Body of pancreas (tissue), 4 donors: ENCODE measurements around the gene BEST1. TPM values are rescaled to one million over a fixed set of nuclear protein-coding genes. Genes with fewer than 3 reads are reported as not detected.

Experiments
- ATAC-seq: fragments of 150-250 bp; one replicate; pipeline ENCODE4 v1.9.1; 2016
- DNase-seq, 4 donors: peaks; one replicate each; pipeline ENCODE4 v3.0.0-alpha.2; 2019
- H3K27ac ChIP-seq, 4 donors: fragments of 200-600 bp; sonication (generic); 1 replicate in 3 of 4; 2 replicates in 1 of 4; pipeline versions ENCODE4 v1.5.1 to v1.6.1; 2016 to 2019; ENCODE audit warnings: mild to moderate bottlenecking in 1 of 4, mixed read lengths in 1 of 4, moderate library complexity in 1 of 4
- H3K27me3 ChIP-seq, 2 donors: fragments of 200-600 bp; sonication (generic); one replicate each; pipeline ENCODE4 v1.6.0; 2016; ENCODE audit warnings: mild to moderate bottlenecking in 1 of 2
- H3K36me3 ChIP-seq, 2 donors: fragments of 200-600 bp; sonication (generic); replicated peaks in 1 of 2; 2 replicates each; pipeline ENCODE4 v1.5.1; 2016; ENCODE audit warnings: low read depth in 2 of 2; ENCODE audit not compliant: insufficient read depth in 1 of 2
- H3K4me1 ChIP-seq: fragments of 200-600 bp; sonication (generic); one replicate; pipeline ENCODE4 v1.6.0; 2016
- H3K4me3 ChIP-seq, 2 donors: fragments of 200-600 bp; sonication (generic); 1 replicate in 1 of 2; 2 replicates in 1 of 2; pipeline ENCODE4 v1.5.1; 2016 to 2019
- H3K9me3 ChIP-seq, 3 donors: fragments of 200-600 bp; sonication (generic); 1 replicate in 2 of 3; 2 replicates in 1 of 3; pipeline ENCODE4 v1.5.1; 2016
- CTCF ChIP-seq, 7 experiments: fragments of 450-650 bp in 4 of 7; fragments of 200-600 bp in 3 of 7; sonication (generic) in 3 of 7; IDR thresholded peaks; one replicate each; pipeline ENCODE4 v1.5.1; 2016 to 2019; ENCODE audit warnings: antibody characterized with exemption in 7 of 7
- POLR2A ChIP-seq, 3 donors: fragments of 450-650 bp; IDR thresholded peaks; one replicate each; pipeline ENCODE4 v1.6.1; 2016; ENCODE audit warnings: antibody characterized with exemption in 3 of 3, mild to moderate bottlenecking in 2 of 3
- WGBS, 2 donors: methylation state at CpG; one replicate each; pipeline ENCODE4 v1.1.5; 2017; 5-methylcytosine and 5-hydroxymethylcytosine counted together
- intact Hi-C: fragments of 100-400 bp; cut with DNase I; formaldehyde crosslinking; loops from one replicate; pipeline ENCODE4 v1.15.1; 2023
- total RNA-seq, 2 donors: library from RNA; depleted of rRNA; stranded (reverse); fragments of >200 nt; gene quantifications; one replicate each; pipeline ENCODE4 v1.1.0, GENCODE V29; 2016

The BEST1 gene
- total RNA-seq, 2 donors from 2014 or later: 1.6 to 2.6 TPM

- peak overlapping the region; percentile 96 to 99 (median 98) for H3K27ac ChIP-seq
- H3K4me3 ChIP-seq: peak overlapping the region in 1 of 2 donors; percentile 30
- H3K36me3 ChIP-seq: no peaks in the 10 kb centered on the region
- DNase-seq (no peak), ATAC-seq (no peak)
- peaks cover 91% of the 10 kb centered on the region for H3K4me1 ChIP-seq
- no peaks in the 10 kb centered on the region for H3K9me3 ChIP-seq
- TF ChIP-seq CTCF (IDR thresholded peaks at IDR 0.05) (peak in 1 of 7 experiments; percentile 29), POLR2A (IDR thresholded peaks at IDR 0.05) (no peak)
- WGBS, 2 donors: 34 to 40% methylated on average over 6 to 8 of the region's 8 CpGs
- intact Hi-C loops: no loop called here
- H3K27me3 ChIP-seq: no peaks in the 10 kb centered on the region
Measured at GRCh38 chr11:61976420-61976800, 26.3 kb downstream of the BEST1 start.

- Histone ChIP-seq H3K4me1 (peaks cover 91% of the 10 kb centered on the region), H3K27ac (peak overlapping the region; percentile 96 to 99 (median 98)), H3K36me3 (no peaks in the 10 kb centered on the region), H3K27me3 (no peaks in the 10 kb centered on the region), H3K9me3 (no peaks in the 10 kb centered on the region), H3K4me3 (peak overlapping the region in 1 of 2 donors; percentile 30)
- intact Hi-C loops: no loop called here
- 19 to 31% methylated on average over 3 to 7 of the region's 7 CpGs for WGBS, 2 donors
- DNase-seq (no peak), ATAC-seq (no peak)
- TF ChIP-seq CTCF (IDR thresholded peaks at IDR 0.05) (no peak), POLR2A (IDR thresholded peaks at IDR 0.05) (no peak)
Measured at GRCh38 chr11:61976813-61977475, 26.8 kb downstream of the BEST1 start.

- no peak overlapping the region for H3K4me3 ChIP-seq
- no peaks in the 10 kb centered on the region for H3K9me3 ChIP-seq
- DNase-seq: peak in 2 of 4 donors; percentile 28 to 46
- no peaks in the 10 kb centered on the region for H3K36me3 ChIP-seq
- TF ChIP-seq POLR2A (IDR thresholded peaks at IDR 0.05): peak in 1 of 3 donors; percentile 16
- TF ChIP-seq CTCF (IDR thresholded peaks at IDR 0.05): no peak
- ATAC-seq: peak; percentile 33
- H3K27ac ChIP-seq: peak overlapping the region; percentile 78 to 99 (median 98)
- H3K27me3 ChIP-seq: no peaks in the 10 kb centered on the region
- intact Hi-C loops: no loop called here
- H3K4me1 ChIP-seq: peaks cover 91% of the 10 kb centered on the region
- WGBS, 2 donors: 45 to 52% methylated on average over 14 to 17 of the region's 17 CpGs
Measured at GRCh38 chr11:61978703-61979661, 28.8 kb downstream of the BEST1 start.

- H3K4me3 ChIP-seq: no peak overlapping the region
- H3K36me3 ChIP-seq: no peaks in the 10 kb centered on the region
- intact Hi-C loops: no loop called here
- peak overlapping the region in 1 of 4 donors; percentile 56 for H3K27ac ChIP-seq
- H3K9me3 ChIP-seq: no peaks in the 10 kb centered on the region
- WGBS, 2 donors: 55 to 75% methylated on average over 8 to 10 of the region's 10 CpGs
- no peak for ATAC-seq
- peak in 1 of 4 donors; percentile 12 for DNase-seq
- H3K4me1 ChIP-seq: peaks cover 88% of the 10 kb centered on the region
- TF ChIP-seq POLR2A (IDR thresholded peaks at IDR 0.05) (no peak), CTCF (IDR thresholded peaks at IDR 0.05) (no peak)
- no peaks in the 10 kb centered on the region for H3K27me3 ChIP-seq
Measured at GRCh38 chr11:61980783-61981541, 30.8 kb downstream of the BEST1 start.
